KBM-7 (cell line): ENCODE measurements around the gene CHRD.
A peak's percentile ranks its signal among the peaks of the same experiment; 100 is the strongest.
"Not testable (repeated sequence)": the region's sequence is repeated elsewhere in the genome, so short reads cannot be mapped to it uniquely, and the experiment has no call there.

ENCODE experiments used
- DNase-seq: peaks from one replicate; pipeline ENCODE4 v3.0.0-alpha.2; 2015
- in situ Hi-C: fragments of 300-500 bp; cut with MboI; formaldehyde crosslinking; loops from 2 replicates; pipeline ENCODE4 v1.14.3; 2020; ENCODE audit warnings: low sequenced_read_pairs, low pct_unique_long_range_greater_than_20kb, mixed read lengths

Gene CHRD

GRCh38 chr3:184389384-184389783 lies 9.5 kb downstream of the CHRD start:
- no peak for DNase-seq
- in situ Hi-C loops, result loop anchor here (25.0 kb wide), 1 partner anchor 148 kb away; no protein-coding TSS in a partner anchor

GRCh38 chr3:184389935-184390528 lies 10.2 kb downstream of the CHRD start:
- DNase-seq, result no peak
- in situ Hi-C loops, result loop anchor here (25.0 kb wide), 1 partner anchor 147 kb away; no protein-coding TSS in a partner anchor

- in situ Hi-C loops, result loop anchor here (25.0 kb wide), 1 partner anchor 146 kb away; no protein-coding TSS in a partner anchor
- DNase-seq, result no peak
Observed at GRCh38 chr3:184391266-184391665, 11.4 kb downstream of the CHRD start.

- DNase-seq, result no peak
- in situ Hi-C loops, result loop anchor here (25.0 kb wide), 1 partner anchor 142 kb away; no protein-coding TSS in a partner anchor
Observed at GRCh38 chr3:184395320-184395660, 15.4 kb downstream of the CHRD start.

DNA sequence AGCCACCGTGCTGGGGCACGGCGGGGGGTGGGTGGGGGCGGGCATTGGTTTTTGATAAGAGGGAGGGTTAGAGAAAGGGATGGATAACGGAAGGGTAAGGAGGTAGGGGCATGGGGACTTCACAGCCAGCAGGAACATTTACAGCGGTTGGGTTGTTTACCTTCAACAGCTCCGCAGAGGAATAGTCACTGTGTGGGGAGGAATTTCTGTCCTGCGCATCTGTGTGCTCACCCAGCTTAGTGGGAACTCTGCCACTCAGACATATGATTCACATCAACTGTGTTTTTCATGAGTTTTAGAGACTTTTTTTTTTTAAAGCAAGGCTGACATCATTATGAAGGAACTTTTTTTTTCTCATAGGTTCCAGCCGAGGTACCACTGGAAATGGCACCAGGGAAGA lies 19.6 kb downstream of the CHRD start:
- no peak for DNase-seq
- in situ Hi-C loops, result loop anchor here (25.0 kb wide), 1 partner anchor 138 kb away; no protein-coding TSS in a partner anchor

GRCh38 chr3:184405075-184406030 lies 25.5 kb downstream of the CHRD start:
- in situ Hi-C loops, result no loop called here
- peak; percentile 68 for DNase-seq

DNA sequence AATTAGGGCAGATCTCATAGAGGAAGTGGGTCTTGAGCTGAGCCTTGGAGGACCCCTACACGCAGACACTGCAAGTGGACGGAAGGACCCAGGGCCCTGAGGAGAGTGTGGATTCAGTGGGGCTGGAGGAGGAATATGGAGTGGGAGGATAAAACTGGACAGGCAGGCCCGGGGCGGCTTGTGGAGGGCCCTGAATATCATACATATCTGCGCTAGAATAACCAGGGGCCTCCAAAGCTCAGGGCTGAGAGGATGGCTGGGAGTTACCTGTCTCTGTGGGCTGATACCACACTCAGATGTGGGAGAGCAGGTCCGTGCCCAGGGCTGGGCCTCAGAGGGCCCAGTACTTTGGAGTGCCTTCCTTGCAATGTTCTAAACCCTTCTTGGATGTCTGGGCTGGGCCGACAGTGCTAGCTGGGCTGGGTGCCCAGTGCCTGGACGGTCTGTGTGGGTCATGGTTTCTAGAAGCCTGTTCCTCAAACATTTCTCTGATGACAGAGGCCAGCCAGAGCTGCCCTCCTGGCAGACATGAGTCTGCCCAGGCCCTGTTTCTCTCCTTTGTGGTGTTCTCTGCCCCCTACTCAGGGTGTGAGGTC lies 29.6 kb downstream of the CHRD start:
- DNase-seq, result no peak
- in situ Hi-C loops, result no loop called here

GRCh38 chr3:184409946-184410500 lies 30.2 kb downstream of the CHRD start:
- in situ Hi-C loops, result no loop called here

GRCh38 chr3:184414418-184415202 lies 34.8 kb downstream of the CHRD start:
- DNase-seq, result no peak
- in situ Hi-C loops, result no loop called here

More at GRCh38 chr3:184409946-184410500, 30.2 kb downstream of the CHRD start:
- DNase-seq, result no peak

- DNase-seq, result no peak
- in situ Hi-C loops, result no loop called here
Observed at GRCh38 chr3:184415203-184415490, 35.3 kb downstream of the CHRD start.

DNA sequence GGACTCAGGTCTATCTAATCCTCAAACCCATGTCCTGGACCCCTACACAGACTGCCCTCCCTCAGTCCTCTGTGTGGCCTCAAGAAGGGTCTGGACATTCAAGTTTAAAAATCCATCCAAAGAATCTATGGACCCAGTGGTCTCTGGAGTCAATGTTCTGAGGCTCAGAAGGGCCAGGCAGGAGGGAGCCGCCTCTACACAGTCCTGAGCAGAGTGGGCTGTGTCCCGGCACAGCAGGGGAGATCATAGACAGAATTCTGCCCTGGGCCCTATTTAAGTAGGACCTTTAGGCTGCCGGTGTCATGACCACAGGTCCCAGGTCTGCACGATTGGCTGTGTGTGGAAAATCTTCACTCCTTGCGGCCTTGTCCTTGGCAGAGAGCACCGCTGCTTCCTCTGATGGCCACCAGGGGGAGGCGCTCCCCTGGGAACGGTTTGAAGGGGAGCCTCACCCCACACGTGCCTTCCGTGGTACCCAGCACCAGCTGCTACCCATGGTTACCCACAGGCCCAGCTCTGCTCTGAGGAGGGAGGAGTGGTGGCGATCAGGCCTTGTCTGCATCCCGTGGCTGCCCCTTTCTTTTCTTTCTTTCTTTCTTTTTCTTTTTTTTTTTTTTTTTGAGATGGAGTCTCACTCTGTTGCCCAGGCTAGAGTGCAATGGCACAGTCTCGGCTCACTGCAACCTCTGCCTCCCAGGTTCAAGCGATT lies 37.9 kb downstream of the CHRD start:
- in situ Hi-C loops, result no loop called here
- peak; percentile 74 for DNase-seq

DNA sequence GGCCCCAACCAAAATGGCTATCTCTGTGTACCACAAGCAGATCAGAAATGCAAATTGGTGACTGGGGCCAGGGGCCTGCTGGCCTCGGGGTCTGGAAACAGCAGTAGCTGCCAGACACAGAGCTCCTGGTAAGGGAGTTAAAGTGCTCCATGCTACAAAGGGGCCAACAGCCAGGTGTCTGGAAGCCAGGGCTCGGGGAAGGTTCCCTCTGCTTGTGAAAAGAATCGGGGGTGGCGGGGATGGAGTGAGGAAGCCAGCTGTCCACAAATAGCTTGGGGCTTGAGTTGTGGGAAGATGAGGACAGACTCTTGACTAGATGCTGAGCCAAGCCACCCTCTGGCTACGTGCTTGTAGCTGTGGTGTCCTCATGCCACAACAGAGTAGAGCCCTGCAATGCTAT lies 39.3 kb downstream of the CHRD start:
- no peak for DNase-seq
- in situ Hi-C loops, result no loop called here

DNA sequence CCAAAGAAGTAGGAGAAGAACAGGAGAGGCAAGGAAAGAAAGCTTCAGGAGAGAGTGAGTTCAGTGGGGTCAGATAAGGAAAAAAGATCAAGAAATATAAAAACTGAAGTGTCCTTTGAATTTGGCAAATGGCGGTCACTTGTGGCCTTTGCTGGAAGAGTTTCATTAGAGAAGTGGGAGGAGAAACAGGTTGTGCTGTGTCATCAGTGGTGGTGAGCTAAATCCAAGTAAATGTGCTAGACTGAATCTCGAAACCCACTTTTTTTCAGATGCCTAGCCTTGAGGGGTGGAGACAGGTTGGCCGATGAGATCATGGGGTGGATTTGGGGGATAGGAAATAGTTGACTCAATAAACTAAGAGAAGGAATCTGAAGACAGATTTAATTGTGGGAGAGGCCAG lies 43.7 kb downstream of the CHRD start:
- in situ Hi-C loops, result no loop called here
- no peak for DNase-seq

DNA sequence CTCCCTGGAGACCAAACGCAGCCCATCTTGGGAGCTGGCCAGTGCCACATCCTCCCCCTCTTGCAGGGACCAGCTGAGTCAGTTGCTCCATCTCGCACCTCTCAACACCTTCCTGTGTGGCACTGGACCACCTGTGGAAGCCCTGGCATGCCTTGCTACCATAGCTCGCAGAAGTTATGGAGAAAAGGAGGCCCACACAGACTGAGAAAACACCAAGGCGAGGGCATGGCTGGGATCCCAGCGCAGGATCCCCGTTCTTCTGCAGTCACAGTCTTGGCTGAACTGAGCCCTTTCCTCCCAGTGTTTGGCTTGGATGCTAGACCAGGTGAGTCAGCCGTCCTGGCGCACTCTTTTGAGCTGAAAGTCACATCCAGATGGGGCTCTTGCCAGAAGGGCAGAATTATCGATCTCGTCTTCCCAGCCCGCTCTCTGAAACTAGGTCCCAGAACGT lies 46.9 kb downstream of the CHRD start:
- in situ Hi-C loops, result no loop called here

GRCh38 chr3:184428561-184429175 lies 48.8 kb downstream of the CHRD start:
- DNase-seq, result no peak
- in situ Hi-C loops, result no loop called here

More for the DNA sequence above, 46.9 kb downstream of the CHRD start:
- DNase-seq, result no peak

- no peak for DNase-seq
- in situ Hi-C loops, result no loop called here
Observed at GRCh38 chr3:184429786-184430185, 49.9 kb downstream of the CHRD start.

DNA sequence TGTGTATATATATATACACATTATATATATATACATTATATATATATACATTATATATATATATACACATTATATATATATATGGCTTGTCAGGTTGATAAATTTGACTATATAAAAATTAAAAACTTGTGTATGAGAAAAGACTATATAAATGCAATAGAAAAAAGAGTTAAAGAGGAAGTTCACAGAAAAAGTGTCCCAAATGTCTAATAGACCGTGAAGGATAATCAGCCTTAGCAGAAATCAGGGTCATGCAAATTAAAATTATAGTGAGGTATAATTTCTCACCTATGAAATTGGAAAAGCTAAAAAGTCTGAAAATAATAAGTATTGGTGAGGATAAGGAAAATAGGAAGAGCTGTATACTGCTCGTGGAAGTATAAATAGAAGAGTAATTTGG lies 51.1 kb downstream of the CHRD start:
- DNase-seq, result no peak
- in situ Hi-C loops, result no loop called here

DNA sequence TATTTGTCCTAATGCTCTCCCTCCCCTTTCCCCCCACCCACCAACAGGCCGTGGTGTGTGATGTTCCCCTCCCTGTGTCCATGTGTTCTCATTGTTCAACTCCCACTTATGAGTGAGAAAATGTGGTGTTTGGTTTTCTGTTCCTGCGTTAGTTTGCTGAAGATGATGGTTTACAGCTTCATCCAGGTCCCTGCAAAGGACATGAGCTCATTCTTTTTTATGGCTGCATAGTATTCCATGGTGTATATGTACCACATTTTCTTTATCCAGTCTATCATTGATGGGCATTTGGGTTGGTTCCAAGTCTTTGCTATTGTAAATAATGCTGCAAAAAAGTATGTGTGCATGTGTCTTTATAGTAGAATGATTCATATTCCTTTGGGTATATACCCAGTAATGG lies 53.3 kb downstream of the CHRD start:
- DNase-seq, in situ Hi-C loops: not testable (repeated sequence)
